GM12878 (cell line): ENCODE results near the gene IFIT1. TPM values are rescaled to one million over a fixed set of nuclear protein-coding genes. Genes with fewer than 3 reads are reported as not detected.

Experiments
- ATAC-seq: fragments of 200-7000 bp; cut with Tn5 transposase; 3 replicates; pipeline ENCODE4 v1.9.1; 2020; ENCODE audit warnings: mild to moderate bottlenecking, moderate library complexity
- BruUV-seq: library from RNA; stranded (reverse); fragments of 400-500 nt; replicated peaks from 2 replicates; lab custom pipeline; 2021; lab: Mats Ljungman, UMichigan
- CTCF ChIA-PET: fragments of 300-600 bp; sonication (Branson Sonifier 250); formaldehyde crosslinking; extraction: SDS; loops from one replicate; lab custom pipeline; 2021; ENCODE audit warnings: inconsistent platforms; lab: Yijun Ruan, JAX
- POLR2A ChIA-PET: fragments of 350-600 bp; formaldehyde crosslinking; extraction: SDS; loops from one replicate; lab custom pipeline; 2021; ENCODE audit warnings: inconsistent platforms; lab: Charles Lee
- RAD21 ChIA-PET: fragments of 300-600 bp; sonication (Branson Sonifier 250); formaldehyde crosslinking; loops from one replicate; lab custom pipeline; 2023; ENCODE audit warnings: antibody characterized with exemption; ENCODE audit not compliant: unreplicated experiment; lab: Charles Lee
- SMC1A ChIA-PET: fragments of 300-600 bp; sonication (Branson Sonifier 250); formaldehyde crosslinking; loops from one replicate; lab custom pipeline; 2023; ENCODE audit not compliant: unreplicated experiment, uncharacterized antibody; lab: Charles Lee
- DNase-seq: peaks from one replicate; pipeline ENCODE4 v3.0.0-alpha.2; 2011; ENCODE audit warnings: low read depth, low spot score
- FAIRE-seq: peaks from 3 replicates; lab custom pipeline; 2011; peaks lifted over from hg19 to GRCh38; lab: Jason Lieb, UNC
- H2AFZ ChIP-seq: 2 replicates; pipeline ENCODE4 v1.6.0; 2011; ENCODE audit warnings: low read depth, low read length, control low read depth; ENCODE audit not compliant: control insufficient read depth
- H3K27ac ChIP-seq: 2 replicates; pipeline ENCODE4 v1.5.1; 2011; ENCODE audit warnings: control low read depth; ENCODE audit not compliant: control insufficient read depth, insufficient read depth
- H3K27me3 ChIP-seq, 2 experiments: replicated peaks in 1 of 2; 2 replicates each; pipeline versions ENCODE4 v1.6.0 to v1.6.1; 2011; ENCODE audit warnings: low read length in 1 of 2; ENCODE audit not compliant: control insufficient read depth in 2 of 2, insufficient read depth in 2 of 2
- H3K36me3 ChIP-seq, 2 experiments: 2 replicates each; pipeline ENCODE4 v1.5.1; 2011; ENCODE audit warnings: low read length in 1 of 2; ENCODE audit not compliant: control insufficient read depth in 2 of 2, insufficient read depth in 2 of 2
- H3K4me1 ChIP-seq: 2 replicates; pipeline ENCODE4 v1.6.1; 2011; ENCODE audit warnings: mild to moderate bottlenecking, low read length, moderate library complexity, mixed read lengths; ENCODE audit not compliant: control insufficient read depth, insufficient read depth
- H3K4me2 ChIP-seq: 2 replicates; pipeline ENCODE4 v1.6.0; 2011; ENCODE audit warnings: control low read depth; ENCODE audit not compliant: control insufficient read depth, insufficient read depth
- H3K4me3 ChIP-seq: fragments of 200-600 bp; sonication (generic); 2 replicates; pipeline ENCODE4 v1.5.1; 2016
- H3K79me2 ChIP-seq: 2 replicates; pipeline ENCODE4 v1.6.0; 2011; ENCODE audit warnings: low read length; ENCODE audit not compliant: control insufficient read depth, insufficient read depth
- H3K9ac ChIP-seq: 2 replicates; pipeline ENCODE4 v1.8.0; 2011; ENCODE audit warnings: low read length, control low read depth, mixed read lengths; ENCODE audit not compliant: control insufficient read depth, insufficient read depth
- H3K9me3 ChIP-seq: replicated peaks from 3 replicates; pipeline ENCODE4 v1.5.1; 2011; ENCODE audit warnings: mild to moderate bottlenecking, low read length; ENCODE audit not compliant: control insufficient read depth, insufficient read depth
- H4K20me1 ChIP-seq: 2 replicates; pipeline ENCODE4 v1.6.0; 2011; ENCODE audit not compliant: control insufficient read depth, insufficient read depth
- BCL11A ChIP-seq: IDR thresholded peaks from 2 replicates; pipeline ENCODE4 v1.6.1; 2011; ENCODE audit warnings: low read depth, low read length
- CREB1 ChIP-seq: IDR thresholded peaks from 2 replicates; pipeline ENCODE4 v1.6.1; 2012; ENCODE audit warnings: low read depth, mild to moderate bottlenecking, inconsistent platforms
- CREM ChIP-seq: IDR thresholded peaks from 2 replicates; pipeline ENCODE4 v1.6.1; 2014; ENCODE audit warnings: antibody characterized with exemption, low read depth
- EED ChIP-seq: sonication (generic); IDR thresholded peaks from 2 replicates; pipeline ENCODE4 v1.6.1; 2016; ENCODE audit warnings: antibody characterized with exemption, low read depth
- HDAC6 ChIP-seq: fragments of 200-600 bp; sonication (generic); IDR thresholded peaks from one replicate; pipeline ENCODE4 v1.8.0; 2017; ENCODE audit warnings: antibody characterized with exemption; ENCODE audit not compliant: unreplicated experiment
- IRF3 ChIP-seq: fragments of 450-650 bp; IDR thresholded peaks from 2 replicates; pipeline ENCODE4 v1.6.1; 2014; ENCODE audit warnings: mild to moderate bottlenecking
- IRF5 ChIP-seq: fragments of 450-650 bp; IDR thresholded peaks from 2 replicates; pipeline ENCODE4 v1.6.1; 2017; ENCODE audit warnings: borderline replicate concordance
- JUNB ChIP-seq: IDR thresholded peaks from 2 replicates; pipeline ENCODE4 v1.6.1; 2016; ENCODE audit warnings: antibody characterized with exemption, mild to moderate bottlenecking
- MAX ChIP-seq: IDR thresholded peaks from 2 replicates; pipeline ENCODE4 v1.6.1; 2012; ENCODE audit warnings: low read depth, low read length, improper control_type of control experiment
- NFYA ChIP-seq: IDR thresholded peaks from 2 replicates; pipeline ENCODE4 v1.6.1; 2011; ENCODE audit warnings: low read depth, mild to moderate bottlenecking, low read length, improper control_type of control experiment, borderline replicate concordance
- SMC3 ChIP-seq: IDR thresholded peaks from 2 replicates; pipeline ENCODE4 v1.6.1; 2011; ENCODE audit warnings: low read length, improper control_type of control experiment, borderline replicate concordance
- SREBF1 ChIP-seq: IDR thresholded peaks from 2 replicates; pipeline ENCODE4 v1.6.1; 2012; ENCODE audit warnings: mild to moderate bottlenecking, low read length
- SUZ12 ChIP-seq: fragments of 200-600 bp; sonication (generic); IDR thresholded peaks from one replicate; pipeline ENCODE4 v1.6.1; 2018; ENCODE audit warnings: antibody characterized with exemption, mild to moderate bottlenecking; ENCODE audit not compliant: unreplicated experiment
- TBL1XR1 ChIP-seq: IDR thresholded peaks from 2 replicates; pipeline ENCODE4 v1.6.1; 2012; ENCODE audit warnings: low read depth, low read length, improper control_type of control experiment
- ZBTB33 ChIP-seq: fragments of 450-650 bp; IDR thresholded peaks from 2 replicates; pipeline ENCODE4 v1.6.1; 2017; ENCODE audit warnings: mild to moderate bottlenecking
- WGBS: methylation state at CpG from one replicate; pipeline ENCODE4 v1.1.6; 2016; ENCODE audit warnings: low lambda C conversion rate; ENCODE audit not compliant: insufficient replicate concordance, insufficient coverage; ENCODE audit errors: missing lambda C conversion rate; 5-methylcytosine and 5-hydroxymethylcytosine counted together
- in situ Hi-C: fragments of 300-500 bp; cut with MboI; formaldehyde crosslinking; loops from 9 replicates; pipeline ENCODE4 v1.14.3; 2018; ENCODE audit warnings: mixed read lengths
- intact Hi-C: fragments of 100-400 bp; cut with micrococcal nuclease; formaldehyde crosslinking; loops from one replicate; pipeline ENCODE4 v1.14.2; 2022; ENCODE audit not compliant: unreplicated experiment
- polyA plus RNA-seq, 11 experiments: library from polyadenylated mRNA; depleted of rRNA in 4 of 11; unstranded in 6 of 11; stranded (reverse) in 5 of 11; fragments of >200 nt; fragmentation: Nextera tagmentation in 4 of 11; fragmentation: Illumina TruSeq in 1 of 11; extraction: Ambion mirVana in 4 of 11; extraction: Trizol in 1 of 11; gene quantifications; 1 replicate in 1 of 11; 2 replicates in 10 of 11; pipeline versions ENCODE4 v1.2.1 to v1.2.3, GENCODE V29; 2011 to 2016; ENCODE audit warnings: inconsistent platforms in 2 of 11, missing spikeins in 2 of 11, low read depth in 1 of 11
- total RNA-seq, 4 experiments: library from RNA; depleted of rRNA in 3 of 4; stranded (reverse); fragments of >200 nt in 3 of 4; fragmentation: Illumina TruSeq in 1 of 4; extraction: Trizol in 1 of 4; gene quantifications; 2 replicates each; pipeline versions ENCODE4 v1.2.1 to v1.2.3, GENCODE V29; 2013 to 2021

IFIT1 gene
- total and polyA plus RNA-seq, 10 of the 15 experiments (the other 5 are each of a cell fraction or from before 2014, with no cell fraction given), result 13.9 to 37.2 (median 22.3) TPM

GRCh38 chr10:89452193-89452592 is 59.8 kb downstream of the IFIT1 start:
- Histone ChIP-seq H3K4me1 (no peaks in the 10 kb centered on the region), H3K27ac (no peak overlapping the region), H3K9me3 (no peaks in the 10 kb centered on the region), H3K79me2 (no peaks in the 10 kb centered on the region), H3K9ac (no peak overlapping the region), H3K36me3 (no peaks in the 10 kb centered on the region), H3K4me3 (no peak overlapping the region), H4K20me1 (no peaks in the 10 kb centered on the region), H3K27me3 (no peaks in the 10 kb centered on the region; a peak in 1 of 4 replicates), H2AFZ (no peak overlapping the region), H3K4me2 (no peak overlapping the region)
- WGBS, result 46% methylated on average over 1 of the region's 1 CpG
- intact Hi-C loops (no loop called here), in situ Hi-C loops (no loop called here)
- ChIA-PET CTCF (no interaction called here), RAD21 (no interaction called here), SMC1A (interaction anchor here (0.6 to 0.9 kb wide), 5 partner anchors 16 to 649 kb away, joined by 3 to 6 read pairs (median 3); no protein-coding TSS in a partner anchor), POLR2A (no interaction called here)
- BruUV-seq, result no TSS peak
- FAIRE-seq (no peak), DNase-seq (no peak)
- TF ChIP-seq CREB1 (no peak), IRF5 (no peak), TBL1XR1 (no peak), SUZ12 (no peak), SREBF1 (no peak), SMC3 (no peak), ZBTB33 (no peak), IRF3 (no peak), JUNB (no peak), NFYA (no peak), BCL11A (no peak), CREM (no peak), HDAC6 (no peak), EED (no peak), MAX (no peak)
- TF ChIP-seq, all 136 proteins: peak for 0
- no peak for ATAC-seq
